ENCODE data around the gene LY6G6F.

GRCh38 chr6:31683591-31683990, 23.1 kb upstream of the LY6G6F start:
- TF ChIP-seq CTCF (IDR thresholded peaks at IDR 0.05) (no peak), POLR2AphosphoS5 (IDR thresholded peaks at IDR 0.05) (no peak), POLR2A (IDR thresholded peaks at IDR 0.05; ENCODE audit: low read depth) (no peak), EP300 (IDR thresholded peaks at IDR 0.05) (no peak)

Measured in esophagus muscularis mucosa (tissue), 4 donors.